Measurements from ENCODE around the gene TRIM63.

DNA sequence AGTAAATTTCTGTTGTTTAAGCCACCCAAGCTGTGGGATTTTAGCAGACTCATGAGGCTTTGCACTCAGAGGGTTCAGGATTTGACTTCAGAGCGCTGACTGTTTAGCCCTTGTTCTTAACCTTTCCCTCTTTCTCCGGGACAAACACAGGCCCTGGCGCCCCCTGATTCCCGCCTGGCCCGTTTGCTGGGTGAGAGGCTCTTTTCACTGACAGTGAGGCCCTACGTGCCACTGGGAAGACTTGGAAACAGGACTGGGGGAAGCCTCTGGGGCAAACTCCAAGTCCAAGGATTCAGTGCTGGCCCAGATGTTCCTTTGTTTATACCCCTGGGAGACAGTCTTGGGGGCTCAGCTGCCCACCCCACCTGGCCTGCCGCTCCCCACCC is 11.7 kb upstream of the TRIM63 start:
- TF ChIP-seq, protein P1, sequence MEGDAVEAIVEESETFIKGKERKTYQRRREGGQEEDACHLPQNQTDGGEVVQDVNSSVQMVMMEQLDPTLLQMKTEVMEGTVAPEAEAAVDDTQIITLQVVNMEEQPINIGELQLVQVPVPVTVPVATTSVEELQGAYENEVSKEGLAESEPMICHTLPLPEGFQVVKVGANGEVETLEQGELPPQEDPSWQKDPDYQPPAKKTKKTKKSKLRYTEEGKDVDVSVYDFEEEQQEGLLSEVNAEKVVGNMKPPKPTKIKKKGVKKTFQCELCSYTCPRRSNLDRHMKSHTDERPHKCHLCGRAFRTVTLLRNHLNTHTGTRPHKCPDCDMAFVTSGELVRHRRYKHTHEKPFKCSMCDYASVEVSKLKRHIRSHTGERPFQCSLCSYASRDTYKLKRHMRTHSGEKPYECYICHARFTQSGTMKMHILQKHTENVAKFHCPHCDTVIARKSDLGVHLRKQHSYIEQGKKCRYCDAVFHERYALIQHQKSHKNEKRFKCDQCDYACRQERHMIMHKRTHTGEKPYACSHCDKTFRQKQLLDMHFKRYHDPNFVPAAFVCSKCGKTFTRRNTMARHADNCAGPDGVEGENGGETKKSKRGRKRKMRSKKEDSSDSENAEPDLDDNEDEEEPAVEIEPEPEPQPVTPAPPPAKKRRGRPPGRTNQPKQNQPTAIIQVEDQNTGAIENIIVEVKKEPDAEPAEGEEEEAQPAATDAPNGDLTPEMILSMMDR (conservative IDR thresholded peaks at IDR 0.05; ENCODE audit: low read length), result no peak
- no peak for TF ChIP-seq EZH2phosphoT487 (IDR thresholded peaks at IDR 0.05; ENCODE audit: borderline replicate concordance, low read depth, low read length)

All from OCI-LY7 (cell line).